Aorta (tissue), 5 donors: Measurements from ENCODE around the gene EME1. TPM values are rescaled to one million over a fixed set of nuclear protein-coding genes. Genes with fewer than 3 reads are reported as not detected.
"Not testable (repeated sequence)": the region's sequence is repeated elsewhere in the genome, so short reads cannot be mapped to it uniquely, and the experiment has no call there.

Experiments
- ATAC-seq: fragments of 200-7000 bp; cut with Tn5 transposase; one replicate; pipeline ENCODE4 v1.9.1; 2022; ENCODE audit warnings: moderate library complexity; ENCODE audit not compliant: low FRiP score
- DNase-seq, 2 donors: peaks; one replicate each; pipeline ENCODE4 v3.0.0-alpha.2; 2020
- H3K27ac ChIP-seq, 2 donors: one replicate each; pipeline ENCODE4 v1.5.1; 2013; ENCODE audit warnings: low read length in 2 of 2, mild to moderate bottlenecking in 2 of 2, moderate library complexity in 2 of 2, control low read depth in 1 of 2, inconsistent platforms in 1 of 2, low read depth in 1 of 2
- H3K27me3 ChIP-seq, 2 donors: one replicate each; pipeline ENCODE4 v1.6.1; 2013; ENCODE audit warnings: control low read depth in 1 of 2, low read length in 1 of 2, mild to moderate bottlenecking in 1 of 2, moderate library complexity in 1 of 2; ENCODE audit not compliant: insufficient read depth in 2 of 2, control insufficient read depth in 1 of 2
- H3K36me3 ChIP-seq, 2 donors: one replicate each; pipeline ENCODE4 v1.6.1; 2013; ENCODE audit warnings: control low read depth in 1 of 2, low read length in 1 of 2, mild to moderate bottlenecking in 1 of 2; ENCODE audit not compliant: insufficient read depth in 2 of 2, control insufficient read depth in 1 of 2
- H3K4me1 ChIP-seq, 2 donors: one replicate each; pipeline ENCODE4 v1.6.1; 2013; ENCODE audit warnings: low read length in 2 of 2, control low read depth in 1 of 2, mild to moderate bottlenecking in 1 of 2, moderate library complexity in 1 of 2; ENCODE audit not compliant: insufficient read depth in 2 of 2, control insufficient read depth in 1 of 2
- H3K4me3 ChIP-seq, 2 donors: one replicate each; pipeline ENCODE4 v1.5.1; 2013; ENCODE audit warnings: low read length in 2 of 2, control low read depth in 1 of 2, mild to moderate bottlenecking in 1 of 2
- H3K9me3 ChIP-seq: one replicate; pipeline ENCODE4 v1.6.1; 2013; ENCODE audit warnings: mild to moderate bottlenecking, low read length; ENCODE audit not compliant: control insufficient read depth
- WGBS, 2 donors: extraction: QIAGEN DNeasy Blood & Tissue Kit; methylation state at CpG; one replicate each; pipeline ENCODE4 v1.1.7; 2013; 5-methylcytosine and 5-hydroxymethylcytosine counted together
- intact Hi-C, 2 donors: fragments of 100-400 bp; cut with DNase I; formaldehyde crosslinking; loops; one replicate each; pipeline versions ENCODE4 v1.14.2 to v1.15.0; 2022
- polyA plus RNA-seq, 2 donors: library from polyadenylated mRNA; stranded (reverse); fragments of 200-250 nt; gene quantifications; one replicate each; pipeline ENCODE4 v1.2.3, GENCODE V29; 2013
- total RNA-seq, 2 donors: library from RNA; stranded (reverse); fragmentation: NEBNext Ultra II Directional; extraction: Animal tissue kit (Norgen Biotek cat#: 25700); gene quantifications; one replicate each; pipeline ENCODE4 v1.2.1, GENCODE V29; 2021
- donor health status: healthy with polysubstance abuse.
- donor health status: Bipolar disorder and iron deficiency.
- donor health status: DM: no; HTN: no; CAD: no.
- donor health status: DM: no; HTN: no; CAD: no.
- donor health status: DM: yes; HTN: yes; CAD: no.

Gene EME1
- total and polyA plus RNA-seq, 4 donors = 0.49 to 2.0 TPM; not detected in 2

DNA sequence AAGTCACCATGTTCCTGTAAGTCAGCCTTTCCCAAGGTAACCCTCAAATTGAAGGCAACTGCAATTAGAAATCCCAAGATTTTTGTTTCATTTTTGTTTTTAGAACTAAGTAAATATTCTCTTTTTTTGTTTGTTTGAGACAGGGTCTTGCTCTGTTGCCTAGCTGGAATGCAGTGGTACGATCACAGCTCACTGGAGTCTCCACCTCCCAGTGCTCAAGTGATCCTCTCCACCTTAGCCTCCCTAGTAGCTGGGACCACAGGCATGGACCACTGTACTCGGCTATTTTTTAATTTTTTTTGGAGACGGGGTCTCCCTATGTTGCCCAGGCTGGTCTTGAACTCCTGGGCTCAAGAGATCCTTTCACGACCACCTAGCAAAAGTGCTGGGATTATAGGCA, 34.9 kb downstream of the EME1 start:
- intact Hi-C loops = no loop called here
- Histone ChIP-seq H3K36me3 (no peaks in the 10 kb centered on the region), H3K9me3 (no peaks in the 10 kb centered on the region), H3K27ac (no peak overlapping the region), H3K27me3 (no peaks in the 10 kb centered on the region), H3K4me3 (no peak overlapping the region), H3K4me1 (no peaks in the 10 kb centered on the region)
- DNase-seq = no peak
- 58 to 76% methylated on average over 4 of the region's 4 CpGs for WGBS, 2 donors
- no peak for ATAC-seq

DNA sequence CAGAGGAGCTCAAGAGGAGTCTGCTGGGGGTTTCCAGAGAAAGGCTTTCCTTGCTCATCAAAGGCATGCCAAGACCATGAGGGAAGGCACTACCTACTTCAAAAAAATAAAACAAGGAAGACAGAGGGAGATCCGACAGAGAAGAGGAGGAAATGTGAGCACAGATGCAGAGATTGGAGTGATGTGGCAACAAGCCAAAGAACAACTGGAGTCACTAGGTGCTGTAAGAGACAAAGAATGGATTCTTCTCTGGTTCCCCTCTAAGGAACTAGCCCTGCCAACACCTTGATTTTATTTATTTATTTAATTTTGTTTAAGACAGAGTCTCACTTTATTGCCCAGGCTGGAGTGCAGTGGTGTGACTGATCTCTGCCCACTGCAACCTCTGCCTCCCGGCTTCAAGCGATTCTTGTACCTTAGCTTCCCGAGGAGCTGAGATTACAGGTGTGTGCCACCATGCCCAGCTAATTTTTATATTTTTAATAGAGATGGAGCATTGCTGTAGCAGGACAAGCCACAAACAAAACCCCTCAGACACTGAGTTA, 39.2 kb downstream of the EME1 start:
- ATAC-seq (no peak), DNase-seq (no peak)
- Histone ChIP-seq H3K4me1 (no peaks in the 10 kb centered on the region), H3K9me3 (no peaks in the 10 kb centered on the region), H3K27ac (no peak overlapping the region), H3K27me3 (no peaks in the 10 kb centered on the region), H3K4me3 (no peak overlapping the region), H3K36me3 (no peaks in the 10 kb centered on the region)
- intact Hi-C loops = no loop called here
- WGBS, 2 donors = 93% methylated on average over 4 of the region's 4 CpGs

DNA sequence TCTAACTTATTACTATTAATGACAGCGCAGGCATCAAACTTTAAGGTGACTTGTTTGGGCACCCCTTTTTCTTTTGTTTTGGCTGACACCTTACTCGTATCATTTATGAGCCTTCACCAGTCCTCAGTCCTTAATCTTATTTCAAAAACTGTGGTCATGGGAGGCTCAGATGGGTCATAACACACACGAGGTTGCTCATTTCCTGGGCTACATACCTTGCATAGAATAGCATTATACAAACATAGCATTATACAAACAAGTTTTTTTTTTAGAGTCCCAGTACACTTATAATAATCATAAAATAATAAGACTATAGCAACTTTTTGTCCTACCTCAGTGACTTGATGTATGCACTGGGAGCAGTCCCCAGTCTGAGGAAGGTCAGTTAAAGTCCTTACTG, 41.8 kb downstream of the EME1 start:
- no peak for ATAC-seq
- intact Hi-C loops = no loop called here
- Histone ChIP-seq H3K27me3 (no peaks in the 10 kb centered on the region), H3K9me3 (no peaks in the 10 kb centered on the region), H3K4me1 (no peaks in the 10 kb centered on the region), H3K4me3 (no peak overlapping the region), H3K36me3 (no peaks in the 10 kb centered on the region), H3K27ac (no peak overlapping the region)
- WGBS, 2 donors = 72 to 73% methylated on average over 3 of the region's 3 CpGs
- no peak for DNase-seq

DNA sequence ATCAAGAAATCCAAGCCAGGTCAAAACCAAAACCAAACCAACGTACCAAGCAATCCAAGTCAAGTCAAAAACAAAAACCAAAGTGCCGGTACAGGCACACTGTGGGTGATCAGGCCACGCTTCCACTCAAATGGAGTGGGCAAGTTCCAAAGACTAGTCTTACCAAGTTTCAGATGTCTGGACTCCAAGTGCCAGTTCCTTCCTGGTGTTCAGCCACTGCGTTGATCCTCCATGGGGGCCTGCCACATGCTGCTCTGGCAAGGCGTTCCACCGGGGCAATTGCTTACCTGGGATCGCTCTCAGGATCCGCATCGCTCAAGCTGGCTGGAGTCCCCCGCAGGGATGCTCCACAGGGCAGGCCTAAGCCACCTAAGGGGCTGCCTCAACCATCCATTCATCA, 46.5 kb downstream of the EME1 start:
- 96% methylated on average over 10 of the region's 10 CpGs for WGBS, 2 donors
- H3K9me3 ChIP-seq, DNase-seq, ATAC-seq, intact Hi-C loops, H3K4me1 ChIP-seq, H3K27me3 ChIP-seq, H3K4me3 ChIP-seq, H3K27ac ChIP-seq, H3K36me3 ChIP-seq: not testable (repeated sequence)

DNA sequence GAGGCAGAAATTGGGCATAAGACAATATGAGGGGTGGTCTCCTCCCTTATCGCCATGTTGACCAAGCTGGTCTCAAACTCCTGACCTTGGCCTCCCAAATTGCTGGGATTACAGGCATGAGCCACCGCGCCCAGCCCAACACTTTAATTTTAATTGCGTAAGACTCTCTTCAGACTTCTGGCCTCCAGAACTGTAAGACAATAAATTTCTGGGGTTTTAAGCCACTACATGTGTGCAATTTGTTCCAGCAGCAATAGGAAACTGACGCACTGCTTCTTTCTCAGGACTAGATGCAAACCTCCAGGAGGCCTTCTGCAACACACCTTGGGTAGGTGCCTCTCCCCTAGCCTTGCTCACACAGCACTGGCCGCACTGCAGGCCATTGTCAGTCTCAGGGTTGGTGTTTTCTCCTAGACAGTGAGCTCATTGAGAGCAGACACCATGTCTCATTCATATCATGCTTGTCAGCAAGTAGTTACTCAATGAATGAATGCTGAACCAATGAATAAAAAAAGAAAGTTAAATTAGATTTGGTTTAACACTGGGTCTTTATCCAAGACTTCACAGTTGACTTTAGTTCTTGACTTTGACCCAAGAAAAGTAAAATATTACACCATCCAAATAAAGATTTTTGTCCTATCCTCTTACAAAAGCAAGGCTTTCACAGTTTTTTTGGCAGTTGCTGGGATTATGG, 47.5 kb downstream of the EME1 start:
- H3K4me1 ChIP-seq = no peaks in the 10 kb centered on the region
- no peaks in the 10 kb centered on the region for H3K9me3 ChIP-seq
- no peak overlapping the region for H3K4me3 ChIP-seq
- ATAC-seq (peak; percentile 58), DNase-seq (no peak)
- intact Hi-C loops = no loop called here
- WGBS, 2 donors = 86 to 88% methylated on average over 6 of the region's 6 CpGs
- no peak overlapping the region for H3K27ac ChIP-seq
- no peaks in the 10 kb centered on the region for H3K36me3 ChIP-seq
- H3K27me3 ChIP-seq = no peaks in the 10 kb centered on the region

DNA sequence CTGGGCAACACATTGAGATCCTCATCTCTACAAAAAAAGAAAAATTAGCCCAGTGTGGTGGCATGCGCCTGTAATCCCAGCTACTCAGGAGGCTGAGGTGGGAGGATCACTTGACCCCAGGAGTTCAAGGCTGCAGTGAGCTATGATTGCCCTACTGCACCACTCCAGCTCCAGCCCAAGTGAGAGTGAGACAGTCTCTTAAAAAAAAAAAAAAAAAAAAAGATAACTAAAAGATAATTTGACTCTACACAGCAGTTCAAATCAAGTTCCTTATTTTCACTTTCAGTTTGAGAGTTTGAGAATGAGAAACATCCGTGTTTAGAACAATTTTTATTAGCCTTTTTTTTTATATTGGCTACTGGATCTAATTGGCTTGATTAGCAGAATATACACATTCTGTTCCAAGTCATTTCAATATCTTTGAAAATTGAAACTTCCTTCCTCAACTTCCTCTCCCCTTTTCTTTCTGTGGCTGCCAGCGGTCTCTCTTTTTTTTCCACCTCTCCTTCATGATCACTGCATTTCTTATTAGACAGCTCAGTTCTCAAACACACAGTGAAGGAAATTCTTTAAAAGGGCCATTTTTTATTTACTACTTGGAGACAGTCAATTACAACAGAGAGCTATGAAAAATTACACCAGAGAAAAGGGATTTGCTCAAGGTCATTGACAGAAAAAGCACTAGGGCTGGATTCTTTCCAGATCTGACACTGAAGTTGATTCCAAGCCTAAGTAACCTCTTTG, 48.5 kb downstream of the EME1 start:
- no peaks in the 10 kb centered on the region for H3K27me3 ChIP-seq
- ATAC-seq = peak; percentile 23
- H3K9me3 ChIP-seq = no peaks in the 10 kb centered on the region
- no peak overlapping the region for H3K27ac ChIP-seq
- H3K36me3 ChIP-seq = no peaks in the 10 kb centered on the region
- intact Hi-C loops = no loop called here
- no peak for DNase-seq
- no peaks in the 10 kb centered on the region for H3K4me1 ChIP-seq
- H3K4me3 ChIP-seq = no peak overlapping the region
- WGBS, 2 donors = 65 to 69% methylated on average over 3 of the region's 3 CpGs

DNA sequence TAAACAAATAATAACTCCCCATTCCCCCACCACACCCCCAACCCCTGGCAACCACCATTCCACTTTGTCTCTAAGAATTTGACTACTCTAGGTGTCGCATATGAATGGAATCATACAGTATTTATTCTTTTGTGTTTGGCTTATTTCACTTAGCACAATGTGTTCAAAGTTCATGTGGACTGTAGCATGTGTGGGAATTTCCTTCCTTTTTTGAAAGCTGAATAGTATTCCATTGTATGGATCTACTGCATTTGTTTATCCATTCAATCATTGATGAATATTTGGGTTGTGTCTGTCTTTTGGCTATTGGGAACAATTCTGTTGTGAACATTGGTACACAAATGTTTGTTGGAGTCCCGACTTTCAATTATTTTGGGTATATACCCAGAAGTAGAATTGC, 49.7 kb downstream of the EME1 start:
- Histone ChIP-seq H3K27me3 (no peaks in the 10 kb centered on the region), H3K27ac (no peak overlapping the region), H3K4me3 (no peak overlapping the region), H3K4me1 (peaks cover 0 to 2% of the 10 kb centered on the region in 2 donors), H3K9me3 (no peaks in the 10 kb centered on the region), H3K36me3 (no peaks in the 10 kb centered on the region)
- 96 to 98% methylated on average over 2 of the region's 2 CpGs for WGBS, 2 donors
- DNase-seq (no peak), ATAC-seq (no peak)
- intact Hi-C loops = no loop called here

DNA sequence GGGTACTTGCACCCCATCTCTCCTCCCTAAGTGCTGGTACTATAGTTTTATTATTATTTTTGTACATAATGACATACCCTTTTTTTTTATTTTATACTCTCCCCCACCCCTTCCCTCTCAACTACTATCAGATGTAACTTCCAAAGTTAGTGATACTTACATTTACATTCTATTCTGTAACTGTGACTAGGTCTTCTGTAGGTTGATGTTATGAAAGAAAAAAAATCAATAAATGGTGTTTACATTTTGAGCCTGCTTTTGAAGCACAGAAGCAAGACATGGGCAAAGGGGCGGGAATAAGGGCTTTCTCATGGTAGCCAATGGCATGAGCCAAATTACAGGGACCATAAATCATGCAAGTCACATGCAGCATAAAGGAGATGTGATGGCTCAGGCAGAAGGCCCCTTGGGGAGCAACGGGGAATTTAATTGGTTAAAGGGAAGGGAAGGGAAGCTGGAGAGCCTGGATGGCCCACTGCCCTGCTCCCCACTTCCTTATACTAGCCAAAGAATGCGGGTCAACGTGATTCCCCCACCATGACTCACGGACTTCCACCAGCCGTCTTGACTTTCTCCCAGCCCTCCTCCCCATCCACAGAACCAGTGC, 50.6 kb downstream of the EME1 start:
- Histone ChIP-seq H3K4me3 (no peak overlapping the region), H3K36me3 (no peaks in the 10 kb centered on the region), H3K9me3 (no peaks in the 10 kb centered on the region), H3K27me3 (no peaks in the 10 kb centered on the region), H3K27ac (no peak overlapping the region), H3K4me1 (peaks cover 0 to 2% of the 10 kb centered on the region in 2 donors)
- no peak for ATAC-seq
- WGBS, 2 donors = 50 to 64% methylated on average over 6 of the region's 6 CpGs
- peak in 1 of 2 donors; percentile 73 for DNase-seq
- intact Hi-C loops = no loop called here
